ENCODE measurements around the gene NFIX.

The NFIX gene

GRCh38 chr19:13042443-13043130 is 47.3 kb downstream of the NFIX start:
- peak overlapping the region in 1 of 21 experiments; percentile 21 for H3K27ac ChIP-seq
- no peak overlapping the region for H3K4me3 ChIP-seq

GRCh38 chr19:13043285-13043684 is 48.0 kb downstream of the NFIX start:
- H3K4me3 ChIP-seq, result no peak overlapping the region

DNA sequence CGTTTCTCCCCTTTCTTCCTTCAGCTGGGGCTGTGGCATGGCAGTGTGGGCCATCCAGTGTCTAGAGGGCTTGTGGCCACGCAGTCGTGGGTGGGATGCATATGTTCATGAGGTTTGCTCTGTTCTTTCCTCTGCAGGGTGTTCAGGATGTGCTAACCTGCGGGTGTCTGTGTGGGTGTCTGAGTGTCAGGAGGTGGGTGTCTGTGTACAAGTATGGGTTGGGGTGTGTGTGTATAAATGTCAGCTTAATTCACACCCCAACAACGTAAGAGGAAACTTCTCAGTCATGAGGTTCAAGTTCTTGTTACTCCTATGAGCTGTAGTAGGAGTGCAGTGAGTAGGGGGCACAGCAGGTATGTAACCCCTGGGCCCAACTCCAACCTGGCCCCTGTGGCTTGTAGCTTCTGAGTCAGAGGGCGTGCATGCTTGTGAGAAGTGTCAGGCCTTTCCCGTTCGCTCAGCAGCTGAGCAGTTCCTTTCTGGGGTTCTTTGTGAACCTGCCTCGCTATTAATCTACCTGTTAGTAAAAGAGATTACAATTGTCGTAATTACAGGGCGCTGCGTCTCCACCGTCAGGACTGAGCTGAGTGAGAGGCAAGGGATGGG is 49.1 kb downstream of the NFIX start:
- Histone ChIP-seq H3K27ac (peak overlapping the region in 13 of 21 experiments; percentile 15 to 74 (median 37)), H3K4me3 (no peak overlapping the region)

More at GRCh38 chr19:13043285-13043684, 48.0 kb downstream of the NFIX start:
- peak overlapping the region in 3 of 21 experiments; percentile 7 to 74 (median 21) for H3K27ac ChIP-seq

- Histone ChIP-seq H3K27ac (peak overlapping the region in 9 of 21 experiments; percentile 3 to 74 (median 60)), H3K4me3 (no peak overlapping the region)
Measured at GRCh38 chr19:13045812-13046211, 50.5 kb downstream of the NFIX start.

GRCh38 chr19:13047374-13047773 is 52.1 kb downstream of the NFIX start:
- Histone ChIP-seq H3K4me3 (no peak overlapping the region), H3K27ac (peak overlapping the region in 4 of 21 experiments; percentile 21 to 74 (median 32))

DNA sequence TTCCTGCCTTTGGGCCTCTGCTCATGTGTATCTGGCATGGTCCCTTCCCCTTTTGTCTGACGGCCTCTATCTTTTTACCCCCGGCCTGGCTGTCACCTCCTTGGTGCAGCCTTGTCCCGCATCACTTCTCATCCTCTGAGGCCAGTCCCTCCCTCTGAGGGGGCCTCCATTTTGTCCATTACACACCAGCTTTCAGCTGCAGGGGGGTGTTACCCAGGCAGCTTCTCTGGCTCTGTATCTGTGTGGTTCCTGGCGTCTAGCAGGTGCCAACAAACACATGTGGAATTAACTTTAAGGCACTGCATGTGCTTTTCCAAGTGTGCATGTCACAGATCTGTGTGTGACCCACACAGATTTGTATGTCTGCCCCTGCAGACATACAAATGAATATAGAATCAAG is 55.0 kb downstream of the NFIX start:
- no peak overlapping the region for H3K4me3 ChIP-seq
- H3K27ac ChIP-seq, result peak overlapping the region in 5 of 21 experiments; percentile 23 to 95 (median 35)

- peak overlapping the region in 1 of 7 experiments; percentile 0 for H3K4me3 ChIP-seq
Measured at GRCh38 chr19:13051557-13052165, 56.4 kb downstream of the NFIX start.

DNA sequence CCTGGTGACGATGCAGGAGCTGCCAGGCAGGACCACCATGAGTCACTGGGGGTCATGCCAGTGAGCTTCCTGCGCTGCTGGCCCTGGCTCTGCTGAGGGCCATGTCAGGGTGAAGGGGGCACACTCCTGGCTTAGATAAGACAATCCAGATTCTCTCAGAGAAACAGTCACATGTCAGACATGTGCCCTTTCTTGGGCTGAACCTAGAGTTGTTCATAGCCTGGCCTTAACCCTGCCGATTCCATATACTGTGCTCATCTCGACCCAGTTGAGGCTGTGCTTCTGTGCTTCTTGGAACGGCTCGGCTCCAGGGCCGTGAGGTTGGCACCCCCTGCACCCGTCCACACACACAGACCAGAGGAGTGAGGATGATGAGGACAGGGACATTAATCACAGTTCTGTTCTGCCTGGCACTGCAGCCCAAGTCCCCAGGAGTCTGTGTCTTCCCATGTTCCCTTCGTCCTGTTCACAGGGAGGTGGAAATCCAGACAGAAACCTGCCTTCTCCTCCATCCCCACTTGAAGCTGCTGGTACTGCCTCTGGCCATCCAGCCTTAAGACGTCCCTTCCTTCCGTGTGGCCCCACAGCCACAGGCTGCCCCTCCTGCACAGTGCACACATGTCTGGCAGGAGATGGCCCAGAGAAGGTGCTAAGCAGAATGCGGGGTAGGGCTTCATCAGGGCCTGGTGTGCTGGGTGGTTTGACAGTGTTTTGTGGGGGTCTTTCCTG is 57.3 kb downstream of the NFIX start:
- Histone ChIP-seq H3K4me3 (no peak overlapping the region), H3K27ac (peak overlapping the region in 17 of 21 experiments; percentile 0 to 95 (median 85))

More at GRCh38 chr19:13051557-13052165, 56.4 kb downstream of the NFIX start:
- peak overlapping the region in 12 of 21 experiments; percentile 23 to 95 (median 83) for H3K27ac ChIP-seq

DNA sequence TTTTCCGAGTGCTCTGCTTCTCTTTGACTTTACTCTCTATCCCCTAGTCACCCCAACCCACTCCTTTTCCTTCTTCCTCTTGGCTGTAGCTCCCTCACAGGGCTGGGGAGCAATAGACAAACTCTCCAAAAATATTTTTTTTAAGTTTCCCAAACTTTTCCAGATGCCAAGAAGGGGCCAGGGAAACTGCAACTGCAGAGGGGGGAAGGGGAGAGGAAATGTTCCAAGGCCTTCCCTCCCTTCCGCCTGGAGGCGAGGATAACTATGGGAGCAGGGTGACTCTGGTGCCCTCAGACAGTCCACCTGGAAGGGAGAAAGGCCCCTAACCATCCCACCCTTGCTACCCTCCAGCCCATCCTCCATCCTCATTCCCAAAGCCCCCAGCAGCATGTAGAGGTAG is 58.0 kb downstream of the NFIX start:
- Histone ChIP-seq H3K4me3 (no peak overlapping the region), H3K27ac (peak overlapping the region in 19 of 21 experiments; percentile 56 to 95 (median 85))

DNA sequence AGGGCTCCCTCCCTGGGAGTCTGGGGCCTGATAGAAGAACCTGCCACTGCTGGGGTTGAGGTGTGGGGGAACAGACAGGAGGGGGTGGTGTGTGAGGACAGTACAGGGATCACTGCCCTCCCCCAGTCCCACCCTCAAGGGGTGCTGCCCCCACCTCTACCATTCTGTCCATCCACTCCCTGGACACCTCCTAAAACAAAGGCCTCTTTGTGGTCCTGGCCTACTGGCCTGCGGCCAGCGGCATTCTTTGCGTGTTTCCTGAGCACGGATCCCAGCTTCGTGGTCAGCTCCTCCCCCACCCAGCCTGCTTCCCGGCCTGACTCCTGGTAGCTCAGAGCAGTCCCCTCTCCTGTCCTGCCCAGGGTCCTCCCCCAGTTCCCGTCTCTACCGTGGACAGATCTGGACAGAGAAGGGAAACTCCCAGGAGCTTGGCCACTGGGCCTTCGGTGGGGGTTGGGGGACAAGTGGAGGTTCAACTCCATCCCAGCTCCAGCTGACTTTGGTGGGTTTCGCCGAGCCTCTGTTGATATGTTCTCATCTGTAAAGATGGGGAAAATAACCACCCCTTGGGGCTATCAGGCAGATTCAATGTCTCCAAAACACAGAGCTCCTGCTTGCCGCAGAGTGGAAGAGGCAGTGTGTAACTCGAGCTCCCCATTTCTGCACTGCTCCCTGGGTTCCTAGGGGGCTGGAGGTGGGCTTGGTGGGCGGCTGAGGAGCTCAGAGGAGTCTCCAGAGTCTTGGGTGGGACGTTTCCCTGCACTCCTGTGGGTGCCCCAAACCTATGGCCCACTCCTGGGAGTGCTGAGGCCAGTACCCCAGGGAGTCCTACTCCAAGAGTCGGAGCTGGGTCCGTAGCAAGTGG is 58.7 kb downstream of the NFIX start:
- no peak overlapping the region for H3K4me3 ChIP-seq
- peak overlapping the region in 20 of 21 experiments; percentile 46 to 95 (median 85) for H3K27ac ChIP-seq

DNA sequence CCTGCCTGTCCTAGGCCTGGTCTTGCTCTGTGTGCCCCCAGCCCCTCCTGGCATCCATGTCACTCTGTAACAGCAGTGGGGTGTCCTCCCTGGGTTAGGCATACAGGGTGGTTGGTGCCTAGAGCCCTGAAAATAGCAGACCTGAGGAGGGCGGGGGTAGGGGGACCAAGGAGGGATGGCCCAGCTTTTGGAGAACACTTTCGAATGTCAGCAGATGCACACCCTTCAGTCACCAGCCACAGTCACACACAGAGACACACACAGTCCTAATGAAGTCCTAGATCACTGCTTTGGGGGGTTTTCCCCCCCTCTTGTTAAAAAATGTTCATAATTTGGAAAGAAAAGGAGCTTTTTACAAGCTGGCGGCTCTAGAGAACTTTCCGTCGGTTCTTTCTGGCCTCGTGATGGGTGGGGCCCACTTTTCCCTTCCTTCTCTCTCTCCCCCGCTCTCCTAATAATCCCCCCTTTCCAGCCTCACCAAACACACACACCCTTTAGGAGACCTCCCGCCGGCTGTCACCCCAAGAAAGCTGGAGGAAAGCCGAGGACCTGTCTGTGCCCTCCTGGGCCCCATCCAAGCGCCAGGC is 59.4 kb downstream of the NFIX start:
- no peak overlapping the region for H3K4me3 ChIP-seq

DNA sequence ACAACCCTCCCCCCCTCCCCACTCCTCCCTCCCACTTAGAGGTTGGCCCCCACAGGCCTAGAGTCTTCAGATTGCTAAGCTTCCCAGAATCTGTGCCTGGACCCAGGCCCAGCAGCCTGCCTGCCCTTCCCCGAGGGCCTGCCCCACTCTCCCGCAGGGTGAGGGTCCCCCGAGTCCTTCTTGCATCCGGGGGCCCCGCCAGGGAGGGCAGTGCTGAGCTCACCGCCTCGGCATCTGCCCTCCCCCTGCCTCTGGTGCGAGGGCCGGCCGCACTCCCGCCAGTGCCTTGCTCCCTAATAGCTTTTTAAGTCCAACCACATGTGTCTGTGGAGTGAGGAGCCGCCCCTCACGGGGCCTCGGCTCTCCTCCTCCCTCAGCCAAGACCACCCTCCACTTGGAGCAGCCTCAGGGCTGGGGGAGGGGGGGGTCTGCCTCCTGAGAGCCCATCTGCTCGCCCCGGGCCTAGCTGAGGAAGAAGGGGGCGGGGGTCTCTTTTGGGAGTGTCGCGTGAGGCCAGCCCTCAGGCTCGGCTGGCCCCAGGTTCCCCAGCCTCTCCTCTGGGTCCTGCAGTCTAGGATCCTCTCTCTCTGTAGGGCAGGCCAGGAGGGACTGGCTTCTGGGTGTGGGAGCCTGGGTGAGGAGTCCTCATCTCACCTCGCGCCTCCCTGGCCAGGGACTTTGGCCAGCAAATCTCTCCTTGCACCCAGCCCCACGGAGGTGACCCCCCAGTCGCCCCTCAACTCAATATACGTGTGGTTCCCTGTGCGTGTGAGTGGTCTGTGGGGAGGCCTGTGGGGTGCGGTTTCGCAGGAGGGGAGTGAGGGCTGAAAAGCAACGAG is 60.2 kb downstream of the NFIX start:
- H3K4me3 ChIP-seq, result peak overlapping the region in 1 of 7 experiments; percentile 17
- peak overlapping the region; percentile 26 to 95 (median 85) for H3K27ac ChIP-seq

More for the DNA sequence above, 59.4 kb downstream of the NFIX start:
- H3K27ac ChIP-seq, result peak overlapping the region; percentile 26 to 95 (median 85)

GRCh38 chr19:13056052-13056660 is 60.9 kb downstream of the NFIX start:
- Histone ChIP-seq H3K4me3 (no peak overlapping the region), H3K27ac (peak overlapping the region in 18 of 21 experiments; percentile 46 to 95 (median 86))

- no peak overlapping the region for H3K4me3 ChIP-seq
Measured at GRCh38 chr19:13057147-13057572, 61.9 kb downstream of the NFIX start.

DNA sequence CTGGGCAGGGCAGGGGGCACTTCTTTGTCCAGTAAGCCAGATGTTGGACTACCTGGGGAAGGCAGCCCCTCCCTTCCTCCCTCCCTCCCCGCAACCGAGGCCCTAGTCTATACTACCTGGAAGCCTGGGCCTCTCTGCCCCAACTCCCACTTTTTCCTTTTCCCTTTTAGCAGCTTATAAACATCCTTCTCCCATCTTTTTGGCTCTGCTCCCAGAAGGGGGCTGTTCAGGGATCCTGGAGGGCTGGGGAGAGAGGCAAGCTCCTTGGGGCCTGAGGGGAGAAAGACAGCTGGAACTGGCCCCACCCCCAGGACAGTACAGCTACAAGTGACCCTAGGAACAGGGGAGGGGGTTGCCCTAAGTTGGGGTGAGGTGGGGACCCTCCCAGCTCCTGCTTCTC is 62.5 kb downstream of the NFIX start:
- no peak overlapping the region for H3K4me3 ChIP-seq
- peak overlapping the region in 14 of 21 experiments; percentile 45 to 95 (median 85) for H3K27ac ChIP-seq

More at GRCh38 chr19:13057147-13057572, 61.9 kb downstream of the NFIX start:
- H3K27ac ChIP-seq, result peak overlapping the region in 14 of 21 experiments; percentile 45 to 95 (median 85)

- Histone ChIP-seq H3K27ac (peak overlapping the region in 12 of 21 experiments; percentile 1 to 95 (median 61)), H3K4me3 (no peak overlapping the region)
Measured at GRCh38 chr19:13058951-13059660, 63.8 kb downstream of the NFIX start.
